Measurements from ENCODE around the gene CHRNB4.
"Not testable (repeated sequence)": the region's sequence is repeated elsewhere in the genome, so short reads cannot be mapped to it uniquely, and the experiment has no call there.

Gene CHRNB4

GRCh38 chr15:78641102-78641748 is at the start of gene CHRNB4:
Gene CHRNB4 (minus strand): TSS chr15:78641210. CDS start chr15:78641133, 77 bp downstream.
- DNase-seq (ENCODE audit: low read depth in 2 of 2): no peak

GRCh38 chr15:78689626-78690025 is 48.6 kb upstream of the CHRNB4 start:
- no peak for DNase-seq (ENCODE audit: low read depth in 2 of 2)

GRCh38 chr15:78685925-78686324 is 44.9 kb upstream of the CHRNB4 start:
- no peak for DNase-seq (ENCODE audit: low read depth in 2 of 2)

GRCh38 chr15:78685159-78685921 is 44.3 kb upstream of the CHRNB4 start:
- DNase-seq (ENCODE audit: low read depth in 2 of 2): no peak

- no peak for DNase-seq (ENCODE audit: low read depth in 2 of 2)
These were observed 43.6 kb upstream of the CHRNB4 start for GRCh38 chr15:78684657-78685056.

GRCh38 chr15:78683599-78683998 is 42.6 kb upstream of the CHRNB4 start:
- not testable (repeated sequence) for DNase-seq (ENCODE audit: low read depth in 2 of 2)

GRCh38 chr15:78682693-78683410 is 41.8 kb upstream of the CHRNB4 start:
- DNase-seq (ENCODE audit: low read depth in 2 of 2): no peak

- DNase-seq (ENCODE audit: low read depth in 2 of 2): no peak
These were observed 41.1 kb upstream of the CHRNB4 start for GRCh38 chr15:78682004-78682651.

GRCh38 chr15:78681281-78682003 is 40.4 kb upstream of the CHRNB4 start:
- DNase-seq (ENCODE audit: low read depth in 2 of 2): no peak

GRCh38 chr15:78680431-78681075 is 39.5 kb upstream of the CHRNB4 start:
- DNase-seq (ENCODE audit: low read depth in 2 of 2): no peak

- DNase-seq (ENCODE audit: low read depth in 2 of 2): no peak
These were observed 38.1 kb upstream of the CHRNB4 start for GRCh38 chr15:78679089-78679511.

GRCh38 chr15:78676424-78677110 is 35.6 kb upstream of the CHRNB4 start:
- DNase-seq (ENCODE audit: low read depth in 2 of 2): no peak

GRCh38 chr15:78675617-78676360 is 34.8 kb upstream of the CHRNB4 start:
- DNase-seq (ENCODE audit: low read depth in 2 of 2): no peak

- DNase-seq (ENCODE audit: low read depth in 2 of 2): no peak
These were observed 34.2 kb upstream of the CHRNB4 start for GRCh38 chr15:78675206-78675605.

GRCh38 chr15:78673917-78674444 is 33.0 kb upstream of the CHRNB4 start:
- no peak for DNase-seq (ENCODE audit: low read depth in 2 of 2)

GRCh38 chr15:78673476-78673875 is 32.5 kb upstream of the CHRNB4 start:
- no peak for DNase-seq (ENCODE audit: low read depth in 2 of 2)

GRCh38 chr15:78672285-78673014 is 31.4 kb upstream of the CHRNB4 start:
- no peak for DNase-seq (ENCODE audit: low read depth in 2 of 2)

GRCh38 chr15:78671626-78672211 is 30.7 kb upstream of the CHRNB4 start:
- no peak for DNase-seq (ENCODE audit: low read depth in 2 of 2)

Data from fibroblast of skin of left biceps (primary cell).